Uterus (tissue), 4 donors: Measurements from ENCODE around the gene TBC1D9. TPM values are rescaled to one million over a fixed set of nuclear protein-coding genes. Genes with fewer than 3 reads are reported as not detected.

ENCODE experiments used
- DNase-seq, 2 donors: peaks; one replicate each; pipeline ENCODE4 v3.0.0-alpha.2; 2019 to 2020
- H3K27ac ChIP-seq, 2 donors: fragments of 200-600 bp; sonication (generic); 1 replicate in 1 of 2; 2 replicates in 1 of 2; pipeline ENCODE4 v1.5.1; 2016 to 2018
- H3K27me3 ChIP-seq, 2 donors: fragments of 200-600 bp; sonication (generic); one replicate each; pipeline ENCODE4 v1.5.1; 2018 to 2019; ENCODE audit warnings: control low read depth in 1 of 2
- H3K36me3 ChIP-seq, 2 donors: fragments of 200-600 bp; sonication (generic); one replicate each; pipeline ENCODE4 v1.5.1; 2019; ENCODE audit warnings: control low read depth in 1 of 2
- H3K4me1 ChIP-seq, 2 donors: fragments of 200-600 bp; sonication (generic); one replicate each; pipeline ENCODE4 v1.5.1; 2018 to 2019; ENCODE audit warnings: control low read depth in 1 of 2
- H3K4me3 ChIP-seq, 2 donors: fragments of 200-600 bp; sonication (generic); 1 replicate in 1 of 2; 2 replicates in 1 of 2; pipeline ENCODE4 v1.5.1; 2018 to 2019; ENCODE audit warnings: mild to moderate bottlenecking in 1 of 2
- H3K9me3 ChIP-seq, 2 donors: fragments of 200-600 bp; sonication (generic); one replicate each; pipeline ENCODE4 v1.5.1; 2019; ENCODE audit warnings: control low read depth in 1 of 2
- CTCF ChIP-seq, 4 experiments: fragments of 200-600 bp in 2 of 4; fragments of 450-650 bp in 2 of 4; sonication (generic) in 2 of 4; IDR thresholded peaks; one replicate each; pipeline ENCODE4 v1.5.1; 2016 to 2019; ENCODE audit warnings: antibody characterized with exemption in 4 of 4, mild to moderate bottlenecking in 2 of 4, moderate library complexity in 1 of 4
- POLR2A ChIP-seq, 2 donors: fragments of 450-650 bp; IDR thresholded peaks; one replicate each; pipeline ENCODE4 v1.6.1; 2016; ENCODE audit warnings: antibody characterized with exemption in 2 of 2, mild to moderate bottlenecking in 1 of 2, moderate library complexity in 1 of 2
- intact Hi-C: fragments of 100-400 bp; cut with DNase I; formaldehyde crosslinking; loops from one replicate; pipeline ENCODE4 v1.15.1; 2023; ENCODE audit warnings: low total_unique reads
- total RNA-seq, 4 donors: library from RNA; depleted of rRNA in 3 of 4; stranded (reverse); fragments of >200 nt in 3 of 4; gene quantifications; one replicate each; pipeline versions ENCODE4 v1.1.0 to v1.2.4, GENCODE V29; 2014 to 2023
- donor health status: DM: yes; HTN: yes; CAD: no.

TBC1D9 gene
- total RNA-seq, 4 donors from 2014 or later = 3.8 to 48.8 (median 13.3) TPM

- Histone ChIP-seq H3K4me3 (no peak overlapping the region), H3K36me3 (no peaks in the 10 kb centered on the region), H3K4me1 (no peaks in the 10 kb centered on the region), H3K27ac (no peak overlapping the region), H3K27me3 (no peaks in the 10 kb centered on the region), H3K9me3 (no peaks in the 10 kb centered on the region)
- no peak for DNase-seq
- TF ChIP-seq POLR2A (IDR thresholded peaks at IDR 0.05) (no peak), CTCF (IDR thresholded peaks at IDR 0.05) (no peak)
- intact Hi-C loops = no loop called here
These were observed 51.7 kb downstream of the TBC1D9 start for GRCh38 chr4:140704392-140704960.

GRCh38 chr4:140703463-140703862 is 52.7 kb downstream of the TBC1D9 start:
- intact Hi-C loops = no loop called here
- Histone ChIP-seq H3K4me1 (no peaks in the 10 kb centered on the region), H3K4me3 (no peak overlapping the region), H3K27me3 (no peaks in the 10 kb centered on the region), H3K36me3 (peaks cover 0 to 2% of the 10 kb centered on the region in 2 donors), H3K9me3 (no peaks in the 10 kb centered on the region), H3K27ac (no peak overlapping the region)
- DNase-seq = no peak
- no peak for TF ChIP-seq CTCF (IDR thresholded peaks at IDR 0.05)
- no peak for TF ChIP-seq POLR2A (IDR thresholded peaks at IDR 0.05)

- Histone ChIP-seq H3K27ac (no peak overlapping the region), H3K4me3 (no peak overlapping the region), H3K9me3 (no peaks in the 10 kb centered on the region), H3K27me3 (no peaks in the 10 kb centered on the region), H3K4me1 (no peaks in the 10 kb centered on the region), H3K36me3 (peaks cover 0 to 2% of the 10 kb centered on the region in 2 donors)
- TF ChIP-seq POLR2A (IDR thresholded peaks at IDR 0.05) = no peak
- no peak for TF ChIP-seq CTCF (IDR thresholded peaks at IDR 0.05)
- intact Hi-C loops = no loop called here
- DNase-seq = no peak
These were observed 54.0 kb downstream of the TBC1D9 start for GRCh38 chr4:140702096-140702757.

GRCh38 chr4:140701071-140701470 is 55.1 kb downstream of the TBC1D9 start:
- DNase-seq = no peak
- no peak overlapping the region for H3K4me3 ChIP-seq
- H3K4me1 ChIP-seq = no peaks in the 10 kb centered on the region
- intact Hi-C loops = no loop called here
- H3K27me3 ChIP-seq = no peaks in the 10 kb centered on the region
- H3K9me3 ChIP-seq = no peaks in the 10 kb centered on the region
- TF ChIP-seq POLR2A (IDR thresholded peaks at IDR 0.05) (no peak), CTCF (IDR thresholded peaks at IDR 0.05) (no peak)
- no peak overlapping the region for H3K27ac ChIP-seq
- peaks cover 0 to 2% of the 10 kb centered on the region in 2 donors for H3K36me3 ChIP-seq

GRCh38 chr4:140697709-140698560 is 58.2 kb downstream of the TBC1D9 start:
- no peaks in the 10 kb centered on the region for H3K4me1 ChIP-seq
- no peak overlapping the region for H3K27ac ChIP-seq
- intact Hi-C loops = no loop called here
- peaks cover 0 to 2% of the 10 kb centered on the region in 2 donors for H3K36me3 ChIP-seq
- DNase-seq = no peak
- H3K27me3 ChIP-seq = no peaks in the 10 kb centered on the region
- H3K9me3 ChIP-seq = no peaks in the 10 kb centered on the region
- TF ChIP-seq CTCF (IDR thresholded peaks at IDR 0.05) (no peak), POLR2A (IDR thresholded peaks at IDR 0.05) (no peak)
- no peak overlapping the region for H3K4me3 ChIP-seq
